22Rv1 (cell line): Measurements from ENCODE around the gene FCHSD1.

Experiments used
- CTCF ChIP-seq: fragments of 450-650 bp; IDR thresholded peaks from 2 replicates; pipeline ENCODE4 v1.5.1; 2017; ENCODE audit warnings: mild to moderate bottlenecking
- ZFX ChIP-seq: fragments of 450-650 bp; IDR thresholded peaks from 2 replicates; pipeline ENCODE4 v1.6.1; 2017; ENCODE audit warnings: antibody characterized with exemption, borderline replicate concordance

GRCh38 chr5:141630570-141631140, 20.6 kb downstream of the FCHSD1 start:
- TF ChIP-seq CTCF (no peak), ZFX (no peak)
